SK-N-SH (cell line): ENCODE measurements around the gene ITGA2B. TPM values are rescaled to one million over a fixed set of nuclear protein-coding genes. Genes with fewer than 3 reads are reported as not detected.

Source experiments
- CTCF ChIA-PET: fragments of 300-600, 350-600 bp; formaldehyde crosslinking; extraction: SDS; loops from one replicate; lab custom pipeline; 2021; lab: Yijun Ruan, JAX
- POLR2A ChIA-PET: fragments of 350-600 bp; sonication (Branson Sonifier 250); formaldehyde crosslinking; extraction: SDS; loops from one replicate; lab custom pipeline; 2020; ENCODE audit warnings: antibody characterized with exemption, inconsistent platforms; lab: Yijun Ruan, JAX
- DNase-seq: peaks from one replicate; pipeline ENCODE4 v3.0.0; 2012
- H2AFZ ChIP-seq: fragments of 200-600 bp; sonication (generic); 2 replicates; pipeline ENCODE4 v1.8.1; 2016; ENCODE audit warnings: antibody characterized with exemption, mild to moderate bottlenecking, low read depth
- H3F3A ChIP-seq: fragments of 200-600 bp; sonication (generic); replicated peaks from 2 replicates; pipeline ENCODE3; 2016; ENCODE audit warnings: antibody characterized with exemption, mild to moderate bottlenecking; ENCODE audit not compliant: insufficient read depth
- H3K27ac ChIP-seq, 2 experiments: fragments of 200-500 bp in 1 of 2; fragments of 200-600 bp in 1 of 2; sonication (Bioruptor generic) in 1 of 2; sonication (generic), shearing (Covaris generic) in 1 of 2; 2 replicates each; pipeline versions ENCODE4 v1.5.1 to v1.6.1; 2014 to 2016; ENCODE audit warnings: low read depth in 2 of 2, inconsistent platforms in 1 of 2, low read length in 1 of 2, mild to moderate bottlenecking in 1 of 2, mixed read lengths in 1 of 2
- H3K27me3 ChIP-seq: fragments of 200-600 bp; sonication (generic), shearing (Covaris generic); 2 replicates; pipeline ENCODE4 v1.6.1; 2016; ENCODE audit warnings: mixed run types; ENCODE audit not compliant: insufficient read depth
- H3K36me3 ChIP-seq, 2 experiments: fragments of 200-500 bp in 1 of 2; fragments of 200-600 bp in 1 of 2; sonication (Bioruptor generic) in 1 of 2; sonication (generic) in 1 of 2; replicated peaks in 1 of 2; 2 replicates each; pipeline versions ENCODE3 to v1.5.1; 2014 to 2016; ENCODE audit warnings: low read length in 1 of 2, mild to moderate bottlenecking in 1 of 2; ENCODE audit not compliant: insufficient read depth in 2 of 2, control insufficient read depth in 1 of 2
- H3K4me1 ChIP-seq, 2 experiments: fragments of 200-500 bp in 1 of 2; fragments of 200-600 bp in 1 of 2; sonication (Bioruptor generic) in 1 of 2; sonication (generic), shearing (Covaris generic) in 1 of 2; 2 replicates each; pipeline versions ENCODE4 v1.5.1 to v1.6.1; 2014 to 2016; ENCODE audit warnings: low read depth in 1 of 2, low read length in 1 of 2, mixed run types in 1 of 2; ENCODE audit not compliant: insufficient read depth in 2 of 2, control insufficient read depth in 1 of 2
- H3K4me2 ChIP-seq: fragments of 200-600 bp; sonication (generic), shearing (Covaris generic); 2 replicates; pipeline ENCODE4 v1.6.1; 2017; ENCODE audit warnings: mixed run types
- H3K4me3 ChIP-seq, 2 experiments: fragments of 200-500 bp in 1 of 2; fragments of 200-600 bp in 1 of 2; sonication (Bioruptor generic) in 1 of 2; sonication (generic), shearing (Covaris generic) in 1 of 2; 2 replicates each; pipeline versions ENCODE4 v1.5.1 to v1.8.1; 2014 to 2016; ENCODE audit warnings: low read depth in 2 of 2, inconsistent platforms in 1 of 2, low read length in 1 of 2, mild to moderate bottlenecking in 1 of 2, mixed read lengths in 1 of 2, moderate library complexity in 1 of 2
- H3K79me2 ChIP-seq: fragments of 200-600 bp; sonication (generic); 2 replicates; pipeline ENCODE4 v1.8.1; 2017; ENCODE audit warnings: mild to moderate bottlenecking; ENCODE audit not compliant: insufficient read depth
- H3K9ac ChIP-seq: fragments of 200-600 bp; sonication (generic); 2 replicates; pipeline ENCODE4 v1.6.1; 2017; ENCODE audit warnings: mixed run types
- H3K9me2 ChIP-seq: fragments of 200-600 bp; sonication (generic); 2 replicates; pipeline ENCODE4 v1.6.1; 2017; ENCODE audit warnings: mixed run types
- H3K9me3 ChIP-seq: fragments of 200-600 bp; sonication (generic); 2 replicates; pipeline ENCODE4 v1.6.1; 2017; ENCODE audit warnings: mixed run types, mild to moderate bottlenecking, moderate library complexity
- H4K20me1 ChIP-seq: fragments of 200-600 bp; sonication (generic); 2 replicates; pipeline ENCODE4 v1.6.1; 2017; ENCODE audit warnings: mild to moderate bottlenecking, mixed run types; ENCODE audit not compliant: insufficient read depth
- CHD2 ChIP-seq: fragments of 150-350 bp; IDR thresholded peaks from 2 replicates; pipeline ENCODE4 v1.6.1; 2018; ENCODE audit warnings: low read length; ENCODE audit not compliant: partially characterized antibody
- EP300 ChIP-seq, 2 experiments: IDR thresholded peaks; 2 replicates each; pipeline versions ENCODE4 v1.4.0 to v1.6.1; 2012; ENCODE audit warnings: borderline replicate concordance in 1 of 2, low read depth in 1 of 2, low read length in 1 of 2
- FOXJ3 ChIP-seq: sonication (generic); formaldehyde crosslinking; IDR thresholded peaks from 2 replicates; pipeline ENCODE4 v1.5.1; 2020; ENCODE audit warnings: mild to moderate bottlenecking, missing genetic modification reagents
- GATA2 ChIP-seq: sonication (generic); formaldehyde crosslinking; IDR thresholded peaks from 2 replicates; pipeline ENCODE4 v1.5.0; 2020; ENCODE audit warnings: mild to moderate bottlenecking, missing genetic modification reagents
- JUND ChIP-seq: IDR thresholded peaks from 2 replicates; pipeline ENCODE4 v1.4.0; 2012
- MEF2A ChIP-seq: IDR thresholded peaks from 2 replicates; pipeline ENCODE4 v1.4.0; 2012; ENCODE audit warnings: low read depth, borderline replicate concordance
- NFIC ChIP-seq: IDR thresholded peaks from 2 replicates; pipeline ENCODE4 v1.4.0; 2012; ENCODE audit warnings: borderline replicate concordance
- NRF1 ChIP-seq: IDR thresholded peaks from 2 replicates; pipeline ENCODE4 v1.6.1; 2012; ENCODE audit warnings: low read depth, mild to moderate bottlenecking, low read length
- PBX3 ChIP-seq: IDR thresholded peaks from 2 replicates; pipeline ENCODE4; 2012
- RAD21 ChIP-seq: IDR thresholded peaks from 2 replicates; pipeline ENCODE4 v1.6.1; 2012; ENCODE audit warnings: mild to moderate bottlenecking, low read length
- REST ChIP-seq: IDR thresholded peaks from 2 replicates; pipeline ENCODE4 v1.6.1; 2012; ENCODE audit warnings: mild to moderate bottlenecking, low read depth, low read length, moderate library complexity
- RFX5 ChIP-seq: IDR thresholded peaks from 2 replicates; pipeline ENCODE4 v1.6.1; 2012; ENCODE audit warnings: mild to moderate bottlenecking, improper control_type of control experiment, low read length
- SIN3A ChIP-seq: IDR thresholded peaks from 2 replicates; pipeline ENCODE4 v1.6.1; 2012; ENCODE audit warnings: low read depth, mild to moderate bottlenecking, low read length, moderate library complexity, borderline replicate concordance
- SMC3 ChIP-seq: IDR thresholded peaks from 2 replicates; pipeline ENCODE4 v1.6.1; 2012; ENCODE audit warnings: low read depth, low read length, improper control_type of control experiment
- TCF12 ChIP-seq: IDR thresholded peaks from 2 replicates; pipeline ENCODE4 v1.4.0; 2012
- ZBTB33 ChIP-seq: IDR thresholded peaks from 2 replicates; pipeline ENCODE4 v1.4.0; 2012; ENCODE audit warnings: low read depth, borderline replicate concordance
- WGBS: methylation state at CpG from one replicate; pipeline ENCODE4 v1.1.6; 2017; ENCODE audit warnings: low lambda C conversion rate; 5-methylcytosine and 5-hydroxymethylcytosine counted together
- polyA plus RNA-seq, 3 experiments: library from polyadenylated mRNA; depleted of rRNA; stranded (reverse); fragments of >200 nt; gene quantifications; 2 replicates each; pipeline ENCODE4 v1.2.3, GENCODE V29; 2012
- TF ChIP-seq, protein P1 (sequence below): IDR thresholded peaks from 2 replicates; pipeline ENCODE4 v1.4.0; 2012; ENCODE audit warnings: low read depth, borderline replicate concordance
- TF ChIP-seq, protein P2 (sequence below): IDR thresholded peaks from 2 replicates; pipeline ENCODE4 v1.4.0; 2012; ENCODE audit warnings: low read depth

ITGA2B gene
- polyA plus RNA-seq, 1 of the 3 experiments (the other 2 are of a cell fraction), result 1.3 TPM

DNA sequence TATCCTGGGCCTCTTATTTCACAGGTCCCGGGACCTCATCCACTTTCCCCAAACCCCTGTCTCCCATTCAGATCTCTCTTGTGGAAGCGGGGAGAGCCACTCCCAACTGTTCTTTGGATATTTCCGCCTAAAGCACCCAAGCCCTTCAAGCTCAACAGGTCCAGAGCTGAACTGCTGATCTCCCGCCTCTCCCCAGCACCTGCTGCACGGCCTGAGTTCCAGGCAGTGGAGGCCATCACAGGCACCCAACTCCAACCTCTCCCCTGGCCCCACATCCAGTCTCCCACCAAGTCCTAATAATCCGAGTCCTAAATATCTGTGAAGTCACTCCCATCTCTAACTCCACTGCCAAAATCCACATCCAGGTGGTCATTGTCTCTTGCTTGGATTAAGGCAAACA lies 6.5 kb downstream of the ITGA2B start:
- no peak overlapping the region for H3K4me2 ChIP-seq
- no peaks in the 10 kb centered on the region for H3F3A ChIP-seq
- H3K4me1 ChIP-seq, result peaks cover 0 to 13% of the 10 kb centered on the region in 2 experiments; a peak in 1 of 4 replicates
- WGBS, result 93% methylated on average over 6 of the region's 6 CpGs
- no peaks in the 10 kb centered on the region for H3K9me2 ChIP-seq
- H3K27me3 ChIP-seq, result no peaks in the 10 kb centered on the region
- POLR2A ChIA-PET, result no interaction called here
- no peak for DNase-seq
- no peaks in the 10 kb centered on the region for H3K9me3 ChIP-seq
- no peaks in the 10 kb centered on the region for H4K20me1 ChIP-seq
- CTCF ChIA-PET, result no interaction called here
- H3K79me2 ChIP-seq, result no peaks in the 10 kb centered on the region
- no peak overlapping the region for H3K4me3 ChIP-seq
- no peak overlapping the region for H3K9ac ChIP-seq
- no peak overlapping the region for H3K27ac ChIP-seq
- TF ChIP-seq SMC3 (no peak), EP300 (IDR thresholded peaks at IDR 0.05; ENCODE audit: borderline replicate concordance in 1 of 2, low read depth in 1 of 2, low read length in 1 of 2) (no peak)
- no peaks in the 10 kb centered on the region for H3K36me3 ChIP-seq
- H2AFZ ChIP-seq, result no peak overlapping the region

DNA sequence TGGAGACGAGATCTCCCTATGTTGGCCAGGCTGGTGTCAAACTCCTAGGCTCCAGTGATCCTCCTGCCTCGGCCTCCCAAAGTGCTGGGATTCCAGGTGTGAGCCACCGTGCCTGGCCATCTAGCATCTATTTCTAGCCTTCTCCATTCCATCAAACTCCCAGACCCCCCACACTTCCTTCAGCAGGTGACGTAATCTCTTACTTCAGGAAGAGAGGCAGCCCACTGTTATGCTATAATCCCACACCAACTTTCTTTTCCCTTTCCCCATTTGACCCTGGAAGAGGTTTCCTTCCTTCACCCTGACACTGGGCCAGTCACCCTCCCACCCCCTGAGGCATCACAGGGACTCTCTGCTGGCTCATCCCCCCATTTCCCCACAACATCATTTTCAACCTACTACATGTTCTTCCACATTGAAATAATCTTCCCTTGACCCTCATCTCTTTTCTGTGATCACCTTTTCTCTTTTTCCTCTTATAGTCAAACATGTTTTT lies 7.6 kb downstream of the ITGA2B start:
- Histone ChIP-seq H3K36me3 (no peaks in the 10 kb centered on the region), H2AFZ (no peak overlapping the region), H3K4me2 (no peak overlapping the region), H3F3A (no peaks in the 10 kb centered on the region), H3K4me1 (peaks cover 0 to 13% of the 10 kb centered on the region in 2 experiments; a peak in 1 of 4 replicates)
- TF ChIP-seq REST, result no peak
- no peak for TF ChIP-seq NFIC
- no peak for TF ChIP-seq PBX3
- no peak for TF ChIP-seq RFX5
- TF ChIP-seq, protein P1, sequence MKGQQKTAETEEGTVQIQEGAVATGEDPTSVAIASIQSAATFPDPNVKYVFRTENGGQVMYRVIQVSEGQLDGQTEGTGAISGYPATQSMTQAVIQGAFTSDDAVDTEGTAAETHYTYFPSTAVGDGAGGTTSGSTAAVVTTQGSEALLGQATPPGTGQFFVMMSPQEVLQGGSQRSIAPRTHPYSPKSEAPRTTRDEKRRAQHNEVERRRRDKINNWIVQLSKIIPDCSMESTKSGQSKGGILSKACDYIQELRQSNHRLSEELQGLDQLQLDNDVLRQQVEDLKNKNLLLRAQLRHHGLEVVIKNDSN, result no peak
- no peak for TF ChIP-seq CHD2
- TF ChIP-seq JUND, result no peak
- no peak for TF ChIP-seq TCF12
- no peak for TF ChIP-seq ZBTB33
- no peak for TF ChIP-seq SIN3A
- no peak for TF ChIP-seq MEF2A
- TF ChIP-seq FOXJ3 (CRISPR knock-in tag), result no peak
- no peak for TF ChIP-seq RAD21
- TF ChIP-seq, protein P2, sequence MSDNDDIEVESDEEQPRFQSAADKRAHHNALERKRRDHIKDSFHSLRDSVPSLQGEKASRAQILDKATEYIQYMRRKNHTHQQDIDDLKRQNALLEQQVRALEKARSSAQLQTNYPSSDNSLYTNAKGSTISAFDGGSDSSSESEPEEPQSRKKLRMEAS, result no peak
- TF ChIP-seq NRF1, result no peak
- TF ChIP-seq EP300 (IDR thresholded peaks at IDR 0.05; ENCODE audit: borderline replicate concordance in 1 of 2, low read depth in 1 of 2, low read length in 1 of 2), result no peak
- no peak for TF ChIP-seq GATA2
- TF ChIP-seq, all 33 proteins: peak for 0
- Histone ChIP-seq H3K27ac (no peak overlapping the region), H3K27me3 (no peaks in the 10 kb centered on the region), H3K9me3 (no peaks in the 10 kb centered on the region), H3K9ac (no peak overlapping the region), H4K20me1 (no peaks in the 10 kb centered on the region), H3K79me2 (no peaks in the 10 kb centered on the region), H3K4me3 (no peak overlapping the region), H3K9me2 (no peaks in the 10 kb centered on the region)
- ChIA-PET CTCF (interaction anchor here (1.5 to 2.8 kb wide), 2 partner anchors 19 to 31 kb away, joined by 6 to 13 read pairs; partner anchors contain the start of gene FAM171A2), POLR2A (no interaction called here)
- WGBS, result 75% methylated on average over 4 of the region's 4 CpGs
- DNase-seq, result no peak
